GM23338 (cell line): Measurements from ENCODE around the gene TDRD1. TPM values are rescaled to one million over a fixed set of nuclear protein-coding genes. Genes with fewer than 3 reads are reported as not detected.

Experiments
- ATAC-seq: fragments of 200-7000 bp; cut with Tn5 transposase; 3 replicates; pipeline ENCODE4 v1.9.1; 2020
- DNase-seq: peaks from one replicate; pipeline ENCODE4 v3.0.0-alpha.2; 2015; ENCODE audit warnings: low spot score
- H2AFZ ChIP-seq: fragments of 200-600 bp; sonication (generic); 2 replicates; pipeline ENCODE4 v1.8.0; 2016; ENCODE audit warnings: antibody characterized with exemption, mild to moderate bottlenecking, moderate library complexity
- H3F3A ChIP-seq: fragments of 200-600 bp; sonication (generic); replicated peaks from 2 replicates; pipeline ENCODE4 v1.8.0; 2017; ENCODE audit warnings: antibody characterized with exemption, mixed run types, low read depth
- H3K27ac ChIP-seq: fragments of 200-600 bp; sonication (generic); 2 replicates; pipeline ENCODE4 v1.6.1; 2016; ENCODE audit warnings: low read depth
- H3K27me3 ChIP-seq: fragments of 200-600 bp; sonication (generic); 2 replicates; pipeline ENCODE4 v1.8.0; 2016; ENCODE audit warnings: mild to moderate bottlenecking, mixed run types, moderate library complexity; ENCODE audit not compliant: insufficient read depth
- H3K36me3 ChIP-seq: fragments of 200-600 bp; sonication (generic); 2 replicates; pipeline ENCODE4 v1.8.0; 2016; ENCODE audit warnings: mild to moderate bottlenecking; ENCODE audit not compliant: insufficient read depth
- H3K4me1 ChIP-seq: fragments of 200-600 bp; sonication (generic); 2 replicates; pipeline ENCODE4 v1.8.0; 2016; ENCODE audit warnings: mild to moderate bottlenecking, moderate library complexity; ENCODE audit not compliant: insufficient read depth
- H3K4me2 ChIP-seq: fragments of 200-600 bp; sonication (generic); 2 replicates; pipeline ENCODE4 v1.7.1; 2017; ENCODE audit warnings: mixed run types
- H3K4me3 ChIP-seq: fragments of 200-600 bp; sonication (generic); 2 replicates; pipeline ENCODE4 v1.6.1; 2016; ENCODE audit warnings: mixed run types
- H3K79me2 ChIP-seq: fragments of 200-600 bp; sonication (generic); replicated peaks from 2 replicates; pipeline ENCODE4 v1.8.0; 2017; ENCODE audit warnings: mild to moderate bottlenecking; ENCODE audit not compliant: insufficient read depth
- H3K9me2 ChIP-seq: fragments of 200-600 bp; sonication (generic); 2 replicates; pipeline ENCODE4 v1.8.0; 2017; ENCODE audit not compliant: insufficient read depth
- H4K20me1 ChIP-seq: fragments of 200-600 bp; sonication (generic); replicated peaks from 2 replicates; pipeline ENCODE4 v1.8.0; 2017; ENCODE audit warnings: mild to moderate bottlenecking; ENCODE audit not compliant: insufficient read depth
- H3K27ac Mint-ChIP-seq: 2 replicates; pipeline ENCODE4 v1.8.0; 2020; ENCODE audit warnings: inconsistent platforms, mild to moderate bottlenecking, moderate library complexity, mixed read lengths
- H3K27me3 Mint-ChIP-seq: 3 replicates; pipeline ENCODE4 v1.8.0; 2022; ENCODE audit warnings: low read depth, mild to moderate bottlenecking, moderate library complexity, mixed read lengths, inconsistent platforms; ENCODE audit not compliant: insufficient read depth, poor library complexity
- H3K36me3 Mint-ChIP-seq: 3 replicates; pipeline ENCODE4 v1.8.0; 2021; ENCODE audit warnings: low read depth, mild to moderate bottlenecking, inconsistent platforms, moderate library complexity, mixed read lengths
- H3K4me1 Mint-ChIP-seq: 3 replicates; pipeline ENCODE4 v1.8.0; 2020; ENCODE audit warnings: mild to moderate bottlenecking, inconsistent platforms, mixed read lengths
- H3K4me3 Mint-ChIP-seq: 3 replicates; pipeline ENCODE4 v1.8.0; 2021; ENCODE audit warnings: moderate library complexity, mild to moderate bottlenecking, inconsistent platforms, mixed read lengths
- H3K9me3 Mint-ChIP-seq: 3 replicates; pipeline ENCODE4 v1.8.0; 2020; ENCODE audit warnings: moderate library complexity, mild to moderate bottlenecking, inconsistent platforms, mixed read lengths
- EZH2 ChIP-seq: fragments of 200-600 bp; sonication (generic); IDR thresholded peaks from one replicate; pipeline ENCODE4 v1.8.0; 2017; ENCODE audit warnings: antibody characterized with exemption, mild to moderate bottlenecking, low read depth; ENCODE audit not compliant: unreplicated experiment
- JUNB ChIP-seq: IDR thresholded peaks from one replicate; pipeline ENCODE4 v1.6.1; 2016; ENCODE audit warnings: antibody characterized with exemption; ENCODE audit not compliant: unreplicated experiment
- NANOG ChIP-seq: IDR thresholded peaks from 2 replicates; pipeline ENCODE4 v1.6.1; 2016; ENCODE audit warnings: antibody characterized with exemption, borderline replicate concordance
- POLR2AphosphoS5 ChIP-seq: IDR thresholded peaks from 2 replicates; pipeline ENCODE4 v1.6.1; 2016; ENCODE audit warnings: antibody characterized with exemption, low read depth
- REST ChIP-seq: IDR thresholded peaks from one replicate; pipeline ENCODE4 v1.6.1; 2018; ENCODE audit warnings: antibody characterized with exemption; ENCODE audit not compliant: unreplicated experiment
- STAT1 ChIP-seq: IDR thresholded peaks from one replicate; pipeline ENCODE4 v1.6.1; 2016; ENCODE audit warnings: antibody characterized with exemption; ENCODE audit not compliant: unreplicated experiment
- ZNF114 ChIP-seq: fragments of 250-450 bp; sonication (Bioruptor Pico); IDR thresholded peaks from 2 replicates; pipeline ENCODE4 v1.5.0; 2020; ENCODE audit warnings: mild to moderate bottlenecking, moderate library complexity
- ZNF331 ChIP-seq: fragments of 250-450 bp; sonication (Bioruptor Pico); IDR thresholded peaks from 2 replicates; pipeline ENCODE4 v1.5.0; 2020; ENCODE audit warnings: low read depth, mild to moderate bottlenecking, moderate library complexity
- ZNF462 ChIP-seq: fragments of 250-450 bp; sonication (Bioruptor Pico); IDR thresholded peaks from 2 replicates; pipeline ENCODE4 v1.5.0; 2020; ENCODE audit warnings: mild to moderate bottlenecking, moderate library complexity
- polyA plus RNA-seq: library from polyadenylated mRNA; unstranded; fragments of >200 nt; fragmentation: Nextera tagmentation; extraction: Ambion mirVana; gene quantifications from 2 replicates; pipeline ENCODE4 v1.2.1, GENCODE V29; 2016
- total RNA-seq: library from RNA; depleted of rRNA; stranded (reverse); fragments of >200 nt; shearing (Covaris generic); gene quantifications from 2 replicates; pipeline ENCODE4 v1.2.3, GENCODE V29; 2014

Gene TDRD1
- total and polyA plus RNA-seq, 2 experiments from 2014 or later = 0.52 to 1.5 TPM

- TF ChIP-seq ZNF462 (CRISPR knock-in tag) = no peak
Observed at GRCh38 chr10:114195079-114195478, 15.9 kb downstream of the TDRD1 start (continued).

GRCh38 chr10:114199239-114199638 lies 20.1 kb downstream of the TDRD1 start:
- H3K9me2 ChIP-seq = no peaks in the 10 kb centered on the region
- no peak for ATAC-seq
- DNase-seq = no peak
- no peak overlapping the region for H2AFZ ChIP-seq
- H3K27ac Mint-ChIP-seq = no peak overlapping the region
- no peak overlapping the region for H3K4me2 ChIP-seq
- H3K4me1 Mint-ChIP-seq = no peaks in the 10 kb centered on the region
- H3K9me3 Mint-ChIP-seq = no peaks in the 10 kb centered on the region
- H3K79me2 ChIP-seq = no peaks in the 10 kb centered on the region
- H3K4me3 ChIP-seq = no peak overlapping the region
- no peak overlapping the region for H3K4me3 Mint-ChIP-seq
- H4K20me1 ChIP-seq = no peaks in the 10 kb centered on the region
- H3K27me3 ChIP-seq = no peaks in the 10 kb centered on the region
- H3K36me3 ChIP-seq = no peaks in the 10 kb centered on the region
- H3K27ac ChIP-seq = no peak overlapping the region
- no peaks in the 10 kb centered on the region for H3K36me3 Mint-ChIP-seq
- H3F3A ChIP-seq = no peaks in the 10 kb centered on the region
- no peaks in the 10 kb centered on the region for H3K27me3 Mint-ChIP-seq
- H3K4me1 ChIP-seq = no peaks in the 10 kb centered on the region
- no peak for TF ChIP-seq ZNF114 (CRISPR knock-in tag)
- no peak for TF ChIP-seq POLR2AphosphoS5
- no peak for TF ChIP-seq JUNB
- TF ChIP-seq ZNF331 (CRISPR knock-in tag) = no peak
- TF ChIP-seq EZH2 = no peak
- TF ChIP-seq NANOG = no peak
- TF ChIP-seq REST = no peak
- no peak for TF ChIP-seq STAT1
